Adrenal gland (tissue), 5 donors: ENCODE measurements around the gene EIF4E.

Source experiments
- CTCF ChIP-seq, 6 experiments: fragments of 450-650 bp in 4 of 6; fragments of 200-600 bp in 2 of 6; sonication (generic) in 1 of 6; IDR thresholded peaks; 1 replicate in 5 of 6; 2 replicates in 1 of 6; pipeline versions ENCODE4 v1.5.1 to v1.8.0; 2016 to 2021; ENCODE audit warnings: antibody characterized with exemption in 6 of 6, mild to moderate bottlenecking in 2 of 6, moderate library complexity in 1 of 6
- POLR2A ChIP-seq, 2 donors: fragments of 450-650 bp; IDR thresholded peaks; one replicate each; pipeline ENCODE4 v1.6.1; 2017; ENCODE audit warnings: antibody characterized with exemption in 2 of 2, mild to moderate bottlenecking in 2 of 2, moderate library complexity in 1 of 2
- donor health status: DM: no; HTN: no; CAD: no.

GRCh38 chr4:98958065-98958464 is 29.1 kb upstream of the EIF4E start:
- TF ChIP-seq CTCF (IDR thresholded peaks at IDR 0.05) (no peak), POLR2A (IDR thresholded peaks at IDR 0.05) (no peak)
